ENCODE data around the gene SOD1.

GRCh38 chr21:31710586-31710985, 51.1 kb downstream of the SOD1 start:
- no peak for TF ChIP-seq GATA3 (IDR thresholded peaks at IDR 0.05; ENCODE audit: low read depth, low read length)
- no peak for TF ChIP-seq GATA2 (IDR thresholded peaks at IDR 0.05; ENCODE audit: low read depth, low read length)
